Loucy (cell line): ENCODE results near the gene ZCCHC18.

Experiments
- CTCF ChIP-seq: fragments of 200-600 bp; sonication (generic); conservative IDR thresholded peaks from 2 replicates; pipeline ENCODE4 v1.5.1; 2014; ENCODE audit warnings: mild to moderate bottlenecking, antibody characterized with exemption, low read length
- EZH2phosphoT487 ChIP-seq: fragments of 200-600 bp; IDR thresholded peaks from 2 replicates; pipeline ENCODE4 v1.6.1; 2018; ENCODE audit warnings: antibody characterized with exemption, mild to moderate bottlenecking, moderate library complexity, borderline replicate concordance

GRCh38 chrX:104122829-104123228 is 10.5 kb downstream of the ZCCHC18 start:
- TF ChIP-seq CTCF (no peak), EZH2phosphoT487 (no peak)
